KBM-7 (cell line): ENCODE measurements around the gene PCF11.
A peak's percentile ranks its signal among the peaks of the same experiment; 100 is the strongest.

Experiments used
- DNase-seq: peaks from one replicate; pipeline ENCODE4 v3.0.0-alpha.2; 2015
- in situ Hi-C: fragments of 300-500 bp; cut with MboI; formaldehyde crosslinking; loops from 2 replicates; pipeline ENCODE4 v1.14.3; 2020; ENCODE audit warnings: low sequenced_read_pairs, low pct_unique_long_range_greater_than_20kb, mixed read lengths

Gene PCF11

GRCh38 chr11:83151274-83151977 is 5.5 kb upstream of the PCF11 start:
- in situ Hi-C loops: no loop called here
- DNase-seq: no peak

GRCh38 chr11:83152264-83152663 is 4.7 kb upstream of the PCF11 start:
- in situ Hi-C loops: no loop called here
- no peak for DNase-seq

DNA sequence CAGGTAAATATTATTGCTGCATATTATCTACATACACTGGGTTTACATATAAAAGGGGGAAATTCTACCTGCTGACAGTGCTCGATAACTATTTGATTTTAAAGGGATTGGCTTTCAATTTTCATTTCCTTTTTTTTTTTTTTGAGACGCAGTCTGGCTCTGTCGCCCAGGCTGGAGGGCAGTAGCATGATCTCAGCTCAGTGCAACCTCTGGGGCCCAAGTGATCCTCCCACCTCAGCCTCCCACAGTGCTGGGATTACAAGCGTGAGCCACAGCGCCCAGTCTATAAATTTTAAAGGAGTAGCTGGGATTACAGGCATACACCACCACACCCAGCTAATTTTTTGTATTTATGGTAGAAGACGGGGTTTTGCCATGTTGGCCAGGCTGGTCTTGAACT is 3.2 kb upstream of the PCF11 start:
- in situ Hi-C loops: no loop called here
- DNase-seq: no peak

DNA sequence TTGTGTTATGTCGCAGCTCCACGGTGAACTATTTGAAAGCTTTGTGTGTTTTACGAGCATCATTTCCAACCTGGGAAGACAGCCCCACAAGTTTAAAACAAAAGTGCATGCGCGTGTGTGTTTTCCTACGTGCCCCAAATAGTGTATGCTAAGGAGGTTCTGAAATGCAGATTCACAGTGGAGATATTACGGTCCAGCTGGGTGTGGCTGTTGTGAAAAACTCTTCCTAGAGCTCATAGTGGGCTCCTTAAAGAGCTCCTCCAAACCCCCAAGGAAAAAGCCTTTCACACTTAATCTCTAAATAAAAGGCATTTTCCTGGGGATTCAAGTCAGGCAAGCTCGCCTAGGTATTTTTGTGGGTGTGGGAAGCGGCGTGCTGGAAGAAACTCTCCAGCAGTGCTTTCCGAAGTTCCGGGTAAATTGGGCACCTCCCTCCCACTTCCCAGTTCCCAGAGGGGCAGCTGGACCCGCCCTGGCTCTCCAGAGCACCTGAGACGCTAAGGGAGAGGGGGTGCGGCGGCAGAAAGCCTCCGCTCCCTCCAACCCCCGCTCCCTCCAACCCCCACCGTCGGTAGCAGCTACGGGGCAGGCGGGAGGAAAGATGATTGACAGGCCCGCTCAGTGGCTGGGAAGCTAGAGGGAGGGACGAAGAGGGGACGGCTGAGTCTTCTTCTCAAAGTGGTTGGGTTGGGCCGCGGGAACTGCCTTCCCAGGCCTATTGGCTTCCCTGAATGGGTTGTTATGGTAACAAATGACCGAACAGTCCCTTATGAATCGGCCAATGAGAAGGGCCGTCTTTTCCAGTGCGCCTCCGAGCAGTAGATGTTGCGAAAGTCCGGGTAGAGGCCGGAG is 561 bp upstream of the PCF11 start:
- peak; percentile 100 for DNase-seq
- in situ Hi-C loops: no loop called here

DNA sequence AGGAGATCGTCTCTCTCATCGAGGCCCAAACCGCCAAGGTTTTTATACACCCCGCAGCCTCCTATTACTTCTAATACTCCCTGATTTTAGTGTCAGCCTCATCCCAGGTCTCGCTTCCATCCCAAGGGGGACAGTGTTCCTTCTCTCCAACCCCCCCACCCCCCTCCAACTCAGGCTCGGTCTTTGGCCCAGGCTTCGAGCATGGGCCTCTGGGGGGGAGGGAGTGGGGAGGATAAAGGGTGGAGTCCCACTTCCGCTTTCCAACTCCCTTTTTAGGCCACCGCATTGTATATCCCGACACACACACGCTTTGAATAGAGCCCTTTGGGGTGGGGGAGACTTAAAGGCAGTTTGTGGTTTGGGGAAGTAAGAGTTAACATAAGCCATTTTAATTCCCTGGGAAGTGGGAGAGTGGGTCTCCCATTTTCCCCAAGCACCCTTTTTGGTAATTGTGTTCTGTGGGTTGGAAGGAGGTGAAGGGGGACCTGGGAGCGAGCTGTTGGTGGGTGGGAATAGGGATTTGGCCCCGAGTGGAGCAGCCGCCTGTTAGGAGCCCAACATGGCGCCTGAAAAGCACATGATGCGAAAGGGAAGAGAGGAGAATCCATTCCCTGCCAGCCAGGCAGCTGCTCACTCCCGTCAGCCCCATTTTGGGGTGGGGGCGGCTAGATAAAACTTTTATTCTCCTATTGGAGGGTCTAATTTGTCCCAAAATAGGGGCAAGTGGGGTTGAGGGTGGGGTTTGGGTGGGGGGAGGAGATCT is 844 bp downstream of the PCF11 start:
- DNase-seq: peak; percentile 91
- in situ Hi-C loops: no loop called here

DNA sequence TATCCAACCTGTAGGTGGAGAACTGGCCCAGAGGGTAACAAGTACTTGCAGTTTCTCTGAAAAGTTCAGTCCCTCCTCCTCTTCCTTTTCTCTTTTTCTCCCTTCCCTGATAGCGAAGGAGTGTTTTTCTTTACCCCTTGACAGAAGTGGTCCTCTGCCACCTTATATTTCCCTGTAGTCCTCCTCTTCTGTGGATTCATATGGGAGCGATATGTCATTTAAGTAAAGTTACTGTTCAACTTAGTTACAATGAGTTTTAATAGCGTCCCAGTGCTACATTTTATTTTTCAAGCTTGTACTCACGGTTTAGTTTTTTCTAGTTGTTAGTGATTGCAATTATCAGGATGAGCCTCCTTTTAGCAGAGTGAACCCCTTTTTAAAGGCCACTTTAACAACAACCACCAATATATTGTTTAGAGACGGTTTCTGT is 1.4 kb downstream of the PCF11 start:
- DNase-seq: no peak
- in situ Hi-C loops: no loop called here

DNA sequence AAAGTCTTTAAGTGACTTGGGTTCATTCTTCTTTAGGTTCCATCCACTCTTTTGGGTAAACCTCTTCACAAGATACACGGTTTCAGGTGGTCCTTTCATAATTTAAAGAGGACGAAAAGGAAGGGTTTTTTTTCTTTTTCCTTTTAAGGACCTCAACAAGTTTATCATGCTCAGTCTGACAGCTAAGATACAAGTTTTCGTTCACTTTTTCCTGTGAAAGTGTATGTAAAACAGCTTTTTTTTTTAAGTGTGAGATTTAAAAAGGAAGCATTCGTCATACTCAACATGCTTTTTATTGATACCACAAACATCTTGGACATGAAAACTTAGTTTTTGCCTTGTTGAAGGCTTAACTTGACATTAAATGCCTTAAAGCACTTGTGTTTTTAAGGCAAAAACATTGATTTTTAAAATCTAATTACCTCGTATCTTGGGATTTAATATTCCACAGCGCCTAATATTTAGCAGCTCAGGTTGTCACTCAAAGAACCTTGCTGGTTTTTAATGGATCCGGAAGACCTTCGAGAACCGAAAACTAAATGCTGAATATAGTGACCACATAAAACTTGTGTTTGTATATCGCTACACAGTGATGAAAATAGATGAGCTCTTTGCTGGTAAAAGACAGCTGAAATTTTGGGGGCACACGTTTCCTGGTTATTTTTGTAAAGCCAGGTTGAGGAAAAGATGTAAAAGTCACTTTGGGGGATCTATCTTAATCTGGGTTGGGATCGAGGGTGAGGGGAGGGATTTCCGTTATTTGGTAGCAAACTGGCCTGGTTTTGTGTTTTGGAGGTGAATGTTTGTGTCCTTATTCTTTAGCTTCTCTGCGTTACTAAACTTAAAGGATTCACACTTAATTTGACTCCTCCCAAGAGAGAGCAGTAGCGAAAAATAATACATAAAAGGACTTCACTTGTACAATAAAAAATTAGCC is 2.3 kb downstream of the PCF11 start:
- DNase-seq: no peak
- in situ Hi-C loops: no loop called here

GRCh38 chr11:83159902-83160865 is 3.3 kb downstream of the PCF11 start:
- DNase-seq: no peak
- in situ Hi-C loops: no loop called here

- no peak for DNase-seq
- in situ Hi-C loops: no loop called here
Measured at GRCh38 chr11:83161610-83162199, 4.8 kb downstream of the PCF11 start.

GRCh38 chr11:83162377-83162776 is 5.4 kb downstream of the PCF11 start:
- DNase-seq: no peak
- in situ Hi-C loops: no loop called here

GRCh38 chr11:83166193-83166866 is 9.4 kb downstream of the PCF11 start:
- DNase-seq: no peak
- in situ Hi-C loops: no loop called here

- no peak for DNase-seq
- in situ Hi-C loops: no loop called here
Measured at GRCh38 chr11:83168756-83169155, 11.8 kb downstream of the PCF11 start.

GRCh38 chr11:83170865-83171264 is 13.9 kb downstream of the PCF11 start:
- DNase-seq: no peak
- in situ Hi-C loops: no loop called here

- in situ Hi-C loops: no loop called here
- no peak for DNase-seq
Measured at GRCh38 chr11:83172551-83172950, 15.6 kb downstream of the PCF11 start.

DNA sequence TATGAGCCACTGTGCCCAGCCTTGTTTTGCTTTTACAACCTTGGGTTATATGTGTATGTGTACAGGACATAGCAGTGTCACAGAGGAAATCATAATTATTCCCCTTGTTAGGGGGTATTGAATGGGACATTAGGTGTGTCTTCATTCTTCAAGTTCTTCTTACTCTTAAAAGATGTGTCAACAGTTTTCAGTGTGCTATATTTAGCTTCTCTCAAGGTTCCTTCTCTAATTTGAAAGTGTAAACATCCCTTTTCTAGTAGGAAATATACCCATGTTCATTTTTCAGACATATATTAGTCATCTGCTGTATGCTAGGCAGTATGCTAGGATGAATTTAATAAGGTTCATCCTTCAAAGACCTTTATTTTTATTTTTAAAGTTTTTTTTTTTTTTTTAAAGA is 17.1 kb downstream of the PCF11 start:
- in situ Hi-C loops: no loop called here
- no peak for DNase-seq

DNA sequence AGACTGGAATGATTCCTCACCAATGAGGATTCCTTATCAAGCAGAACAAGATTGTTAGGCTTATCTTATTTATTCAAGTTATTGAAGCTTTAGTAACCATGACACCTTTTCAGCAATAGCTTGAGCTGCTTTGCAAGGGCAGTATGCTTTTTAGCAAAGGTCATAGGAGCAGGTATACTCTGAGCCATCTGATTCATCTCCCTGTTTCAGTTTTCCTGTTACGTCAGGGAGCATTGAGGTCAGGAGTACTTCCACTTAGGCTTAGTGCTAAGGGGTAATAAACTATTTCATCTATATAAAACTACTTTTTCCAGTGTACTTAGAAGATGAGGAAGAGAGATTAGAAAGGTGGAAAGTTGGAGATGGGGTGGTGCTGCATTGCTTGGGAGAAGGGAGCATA is 18.9 kb downstream of the PCF11 start:
- no peak for DNase-seq
- in situ Hi-C loops: no loop called here

DNA sequence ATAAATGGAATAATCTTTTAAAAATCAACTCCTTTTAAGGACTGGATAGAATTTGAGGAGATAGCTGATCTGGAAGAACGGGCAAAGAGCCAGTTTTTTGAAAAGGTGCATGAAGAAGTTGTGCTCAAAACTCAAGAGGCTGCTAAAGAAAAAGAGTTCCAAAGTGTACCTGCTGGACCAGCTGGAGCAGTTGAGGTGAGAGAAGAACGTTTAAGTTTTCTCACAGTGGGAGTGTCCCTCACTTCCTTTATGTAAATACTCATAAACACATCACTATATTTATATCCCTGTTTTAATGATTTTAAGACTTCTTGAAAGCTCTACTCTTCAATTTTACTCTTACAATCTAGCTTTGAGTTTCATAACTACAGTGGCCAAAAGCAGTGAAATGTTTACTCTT is 24.9 kb downstream of the PCF11 start:
- in situ Hi-C loops: no loop called here
- DNase-seq: no peak
